NCI-H1694 treated with DMSO at 0.1 percent for 48 hours (cell line): ENCODE results near the gene CREM.
"Not testable (repeated sequence)": the region's sequence is repeated elsewhere in the genome, so short reads cannot be mapped to it uniquely, and the experiment has no call there.

ENCODE experiments used
- DNase-seq: peaks from one replicate; lab custom pipeline; 2025; lab: John Stamatoyannopoulos, UW

CREM gene

GRCh38 chr10:35126530-35127288 is at the start of gene CREM:
CREM (plus strand) TSS chr10:35126846; CDS start chr10:35137836, 10,990 bp downstream.
- DNase-seq, result peak; percentile 97

GRCh38 chr10:35079265-35079664 is 47.4 kb upstream of the CREM start:
- no peak for DNase-seq

GRCh38 chr10:35079763-35080162 is 46.9 kb upstream of the CREM start:
- DNase-seq, result no peak

- not testable (repeated sequence) for DNase-seq
Observed at GRCh38 chr10:35080261-35080660, 46.4 kb upstream of the CREM start.

- DNase-seq, result no peak
Observed at GRCh38 chr10:35083242-35083641, 43.4 kb upstream of the CREM start.

- DNase-seq, result no peak
Observed at GRCh38 chr10:35089611-35090161, 37.0 kb upstream of the CREM start.

- peak; percentile 87 for DNase-seq
Observed at GRCh38 chr10:35090162-35090954, 36.3 kb upstream of the CREM start, which contains the start of gene CUL2. CUL2 (minus strand) TSS chr10:35090341; CDS start chr10:35071317, 19,024 bp downstream.

- no peak for DNase-seq
Observed at GRCh38 chr10:35091994-35092790, 34.5 kb upstream of the CREM start.

- DNase-seq, result no peak
Observed at GRCh38 chr10:35092851-35093250, 33.8 kb upstream of the CREM start.

GRCh38 chr10:35096312-35096711 is 30.3 kb upstream of the CREM start:
- DNase-seq, result no peak

GRCh38 chr10:35097510-35097909 is 29.1 kb upstream of the CREM start:
- DNase-seq, result no peak

- DNase-seq, result no peak
Observed at GRCh38 chr10:35103882-35104281, 22.8 kb upstream of the CREM start.

- DNase-seq, result no peak
Observed at GRCh38 chr10:35112571-35112970, 14.1 kb upstream of the CREM start.

GRCh38 chr10:35119378-35119777 is 7.3 kb upstream of the CREM start:
- DNase-seq, result no peak

GRCh38 chr10:35124540-35124939 is 2.1 kb upstream of the CREM start:
- no peak for DNase-seq

- no peak for DNase-seq
Observed at GRCh38 chr10:35126062-35126529, 550 bp upstream of the CREM start.

GRCh38 chr10:35127289-35127891 is 744 bp downstream of the CREM start:
- peak; percentile 36 for DNase-seq

GRCh38 chr10:35129185-35129674 is 2.6 kb downstream of the CREM start:
- no peak for DNase-seq

- DNase-seq, result no peak
Observed at GRCh38 chr10:35130663-35131062, 4.0 kb downstream of the CREM start.

GRCh38 chr10:35132727-35133126 is 6.1 kb downstream of the CREM start:
- no peak for DNase-seq

- DNase-seq, result no peak
Observed at GRCh38 chr10:35133586-35133985, 6.9 kb downstream of the CREM start.
